Tibial nerve (tissue), 4 donors: ENCODE results near the gene OGFR.

ENCODE experiments used
- EP300 ChIP-seq, 2 donors: sonication (generic); formaldehyde crosslinking; IDR thresholded peaks; one replicate each; pipeline ENCODE4 v1.6.1; 2017; ENCODE audit warnings: antibody characterized with exemption in 2 of 2, mild to moderate bottlenecking in 1 of 2
- POLR2A ChIP-seq, 2 donors: fragments of 450-650 bp; IDR thresholded peaks; one replicate each; pipeline ENCODE4 v1.6.1; 2017; ENCODE audit warnings: antibody characterized with exemption in 2 of 2, mild to moderate bottlenecking in 2 of 2, moderate library complexity in 2 of 2
- TF ChIP-seq, protein P1 (sequence below), 5 experiments: fragments of 200-600 bp in 3 of 5; fragments of 450-650 bp in 2 of 5; sonication (generic) in 3 of 5; IDR thresholded peaks; one replicate each; pipeline ENCODE4 v1.5.1; 2016 to 2019; ENCODE audit warnings: antibody characterized with exemption in 5 of 5, mild to moderate bottlenecking in 3 of 5, moderate library complexity in 2 of 5

DNA sequence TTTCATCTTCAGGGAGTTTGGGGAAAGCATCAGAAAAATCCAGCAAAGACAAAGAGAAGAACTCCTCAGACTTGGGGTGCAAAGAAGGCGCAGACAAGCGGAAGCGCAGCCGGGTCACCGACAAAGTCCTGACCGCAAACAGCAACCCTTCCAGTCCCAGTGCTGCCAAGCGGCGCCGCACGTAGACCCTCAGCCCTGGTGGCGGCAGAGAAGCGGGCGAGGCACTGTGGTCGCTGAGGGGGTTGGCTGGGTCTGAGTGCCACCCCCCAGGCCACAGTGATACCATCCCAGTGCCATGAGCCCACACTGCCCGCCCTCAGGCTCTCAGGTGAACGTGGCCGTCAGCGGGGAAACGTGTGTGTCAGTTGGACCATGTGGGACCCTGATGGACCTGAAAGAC, 5.2 kb upstream of the OGFR start:
- TF ChIP-seq, protein P1, sequence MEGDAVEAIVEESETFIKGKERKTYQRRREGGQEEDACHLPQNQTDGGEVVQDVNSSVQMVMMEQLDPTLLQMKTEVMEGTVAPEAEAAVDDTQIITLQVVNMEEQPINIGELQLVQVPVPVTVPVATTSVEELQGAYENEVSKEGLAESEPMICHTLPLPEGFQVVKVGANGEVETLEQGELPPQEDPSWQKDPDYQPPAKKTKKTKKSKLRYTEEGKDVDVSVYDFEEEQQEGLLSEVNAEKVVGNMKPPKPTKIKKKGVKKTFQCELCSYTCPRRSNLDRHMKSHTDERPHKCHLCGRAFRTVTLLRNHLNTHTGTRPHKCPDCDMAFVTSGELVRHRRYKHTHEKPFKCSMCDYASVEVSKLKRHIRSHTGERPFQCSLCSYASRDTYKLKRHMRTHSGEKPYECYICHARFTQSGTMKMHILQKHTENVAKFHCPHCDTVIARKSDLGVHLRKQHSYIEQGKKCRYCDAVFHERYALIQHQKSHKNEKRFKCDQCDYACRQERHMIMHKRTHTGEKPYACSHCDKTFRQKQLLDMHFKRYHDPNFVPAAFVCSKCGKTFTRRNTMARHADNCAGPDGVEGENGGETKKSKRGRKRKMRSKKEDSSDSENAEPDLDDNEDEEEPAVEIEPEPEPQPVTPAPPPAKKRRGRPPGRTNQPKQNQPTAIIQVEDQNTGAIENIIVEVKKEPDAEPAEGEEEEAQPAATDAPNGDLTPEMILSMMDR (IDR thresholded peaks at IDR 0.05), result no peak
- no peak for TF ChIP-seq POLR2A (IDR thresholded peaks at IDR 0.05)
- no peak for TF ChIP-seq EP300 (IDR thresholded peaks at IDR 0.05)
